K562 (cell line): ENCODE data around the gene GDAP2.

Source experiments
- AFF1 ChIP-seq, 2 experiments: fragments of 450-650 bp; IDR thresholded peaks; 2 replicates each; pipeline ENCODE4 v1.6.1; 2018; ENCODE audit warnings: mild to moderate bottlenecking in 2 of 2, low read depth in 1 of 2; ENCODE audit not compliant: partially characterized antibody in 2 of 2
- ARID3B ChIP-seq: fragments of 250-450 bp; sonication (Bioruptor Pico); IDR thresholded peaks from 2 replicates; pipeline ENCODE4 v1.4.0; 2020; ENCODE audit warnings: borderline replicate concordance
- ATF4 ChIP-seq: fragments of 450-650 bp; formaldehyde crosslinking; IDR thresholded peaks from 2 replicates; pipeline ENCODE4 v1.4.0; 2022; ENCODE audit warnings: mild to moderate bottlenecking, moderate library complexity
- CHD4 ChIP-seq: fragments of 200-600 bp; sonication (generic); IDR thresholded peaks from 3 replicates; pipeline ENCODE4 v1.6.1; 2012; ENCODE audit warnings: low read depth, mild to moderate bottlenecking, mixed read lengths, low read length, inconsistent platforms; ENCODE audit not compliant: insufficient read depth, insufficient replicate concordance, poor library complexity, severe bottlenecking
- CTCF ChIP-seq, 3 experiments: IDR thresholded peaks in 2 of 3; conservative IDR thresholded peaks in 1 of 3; 2 replicates each; pipeline ENCODE4 v1.5.1; 2011 to 2012; ENCODE audit warnings: low read length in 3 of 3, mild to moderate bottlenecking in 3 of 3, control low read depth in 2 of 3, improper control_type of control experiment in 1 of 3, inconsistent platforms in 1 of 3, low read depth in 1 of 3, mixed read lengths in 1 of 3, moderate library complexity in 1 of 3; ENCODE audit not compliant: insufficient read depth in 2 of 3
- ESRRB ChIP-seq: fragments of 250-450 bp; sonication (Bioruptor Pico); IDR thresholded peaks from 2 replicates; pipeline ENCODE4 v1.5.0; 2020; ENCODE audit warnings: mild to moderate bottlenecking, moderate library complexity, borderline replicate concordance
- FOXK1 ChIP-seq: sonication (generic); formaldehyde crosslinking; IDR thresholded peaks from 2 replicates; pipeline ENCODE4 v1.8.0; 2022; ENCODE audit warnings: missing genetic modification reagents, mild to moderate bottlenecking, borderline replicate concordance
- PCBP2 ChIP-seq: fragments of 200-400 bp; formaldehyde crosslinking; IDR thresholded peaks from 2 replicates; pipeline ENCODE4 v1.6.1; 2018; ENCODE audit warnings: low read length, low read depth, mild to moderate bottlenecking, moderate library complexity; ENCODE audit not compliant: poor library complexity, severe bottlenecking
- REST ChIP-seq, 2 experiments: fragments of 450-650 bp; formaldehyde crosslinking in 1 of 2; IDR thresholded peaks; 2 replicates each; pipeline versions ENCODE4 v1.4.0 to v1.6.1; 2014 to 2020; ENCODE audit warnings: mild to moderate bottlenecking in 2 of 2, borderline replicate concordance in 1 of 2, low read depth in 1 of 2
- RFX5 ChIP-seq: IDR thresholded peaks from 2 replicates; pipeline ENCODE4 v1.6.1; 2011; ENCODE audit warnings: low read depth, mild to moderate bottlenecking, improper control_type of control experiment, low read length
- SRSF7 ChIP-seq: fragments of 200-400 bp; formaldehyde crosslinking; optimal IDR thresholded peaks from 2 replicates; pipeline ENCODE3; 2017; ENCODE audit warnings: mild to moderate bottlenecking, low read depth, low read length
- STAT5A ChIP-seq: IDR thresholded peaks from 2 replicates; pipeline ENCODE4 v1.6.1; 2012; ENCODE audit warnings: low read length, inconsistent platforms, borderline replicate concordance
- TAF7 ChIP-seq: fragments of 450-650 bp; IDR thresholded peaks from 2 replicates; pipeline ENCODE4 v1.6.1; 2016; ENCODE audit warnings: missing genetic modification characterization, missing compliant biosample characterization

- TF ChIP-seq ARID3B (CRISPR knock-in tag) (no peak), AFF1 (IDR thresholded peaks at IDR 0.05; ENCODE audit: low read depth in 1 of 2, partially characterized antibody in 2 of 2) (no peak), ESRRB (CRISPR knock-in tag) (no peak), CTCF (IDR thresholded peaks at IDR 0.05 in 2 of 3, conservative IDR thresholded peaks at IDR 0.05 in 1 of 3; ENCODE audit: insufficient read depth in 2 of 3, low read depth in 1 of 3, low read length in 3 of 3) (no peak), FOXK1 (CRISPR knock-in tag) (no peak), PCBP2 (no peak), RFX5 (no peak), CHD4 (no peak), STAT5A (no peak), TAF7 (no peak), ATF4 (CRISPR knock-in tag) (no peak), REST (IDR thresholded peaks at IDR 0.05; ENCODE audit: borderline replicate concordance) (no peak), REST (CRISPR knock-in tag; IDR thresholded peaks at IDR 0.05; ENCODE audit: low read depth) (no peak), SRSF7 (no peak)
Observed at GRCh38 chr1:117820694-117821381, 108.6 kb downstream of the GDAP2 start.
